Endothelial cell of umbilical vein (primary cell): Measurements from ENCODE around the gene RIMBP2. TPM values are rescaled to one million over a fixed set of nuclear protein-coding genes. Genes with fewer than 3 reads are reported as not detected.

Experiments used
- BruUV-seq: library from RNA; stranded (reverse); fragments of 400-500 nt; replicated peaks from 2 replicates; lab custom pipeline; 2021; lab: Mats Ljungman, UMichigan
- CTCF ChIA-PET: fragments of 300-600, 350-600 bp; sonication (Branson Sonifier 250); formaldehyde crosslinking; loops from one replicate; lab custom pipeline; 2021; ENCODE audit warnings: antibody characterized with exemption, inconsistent platforms; lab: Charles Lee
- POLR2A ChIA-PET: fragments of 300-600, 350-600 bp; sonication (Branson Sonifier 250); formaldehyde crosslinking; loops from one replicate; lab custom pipeline; 2021; ENCODE audit warnings: antibody characterized with exemption, inconsistent platforms; lab: Charles Lee
- DNase-seq: peaks from one replicate; pipeline ENCODE4 v3.0.0-alpha.2; 2011; ENCODE audit warnings: low read depth, low spot score
- FAIRE-seq: peaks from 2 replicates; lab custom pipeline; 2011; peaks lifted over from hg19 to GRCh38; lab: Jason Lieb, UNC
- H2AFZ ChIP-seq: 2 replicates; pipeline ENCODE4 v1.6.0; 2012; ENCODE audit warnings: low read depth, low read length, control low read depth, inconsistent platforms
- H3K27ac ChIP-seq: 2 replicates; pipeline ENCODE4 v1.5.1; 2011; ENCODE audit warnings: low read depth, mild to moderate bottlenecking, control low read depth, low read length, moderate library complexity; ENCODE audit not compliant: insufficient read depth
- H3K27me3 ChIP-seq, 2 experiments: 2 replicates each; pipeline versions ENCODE4 v1.6.0 to v1.6.1; 2011; ENCODE audit warnings: low read length in 2 of 2, mixed read lengths in 1 of 2; ENCODE audit not compliant: control insufficient read depth in 2 of 2, insufficient read depth in 2 of 2
- H3K36me3 ChIP-seq, 2 experiments: 2 replicates in 1 of 2; 3 replicates in 1 of 2; pipeline ENCODE4 v1.5.1; 2011; ENCODE audit warnings: low read length in 2 of 2, mild to moderate bottlenecking in 1 of 2, moderate library complexity in 1 of 2; ENCODE audit not compliant: control insufficient read depth in 2 of 2, insufficient read depth in 2 of 2; ENCODE audit errors: extremely low read depth in 1 of 2
- H3K4me1 ChIP-seq: 3 replicates; pipeline ENCODE4 v1.5.1; 2011; ENCODE audit warnings: mild to moderate bottlenecking, low read length; ENCODE audit not compliant: control insufficient read depth, insufficient read depth; ENCODE audit errors: extremely low read depth
- H3K4me2 ChIP-seq: 2 replicates; pipeline ENCODE4 v1.6.1; 2011; ENCODE audit warnings: low read length, control low read depth, mixed read lengths; ENCODE audit not compliant: insufficient read depth
- H3K4me3 ChIP-seq, 3 experiments: fragments of 200-600 bp in 1 of 3; sonication (generic), shearing (Covaris generic) in 1 of 3; replicated peaks in 1 of 3; 2 replicates each; pipeline ENCODE4 v1.5.1; 2011 to 2016; ENCODE audit warnings: control low read depth in 3 of 3, low read length in 3 of 3, mild to moderate bottlenecking in 2 of 3, inconsistent platforms in 1 of 3, low read depth in 1 of 3, moderate library complexity in 1 of 3; ENCODE audit not compliant: insufficient read depth in 1 of 3
- H3K79me2 ChIP-seq: 2 replicates; pipeline ENCODE4 v1.6.0; 2012; ENCODE audit warnings: low read length, inconsistent platforms; ENCODE audit not compliant: control insufficient read depth, insufficient read depth
- H3K9ac ChIP-seq: replicated peaks from 2 replicates; pipeline ENCODE3; 2011; ENCODE audit warnings: low read length, control low read depth; ENCODE audit not compliant: insufficient read depth; ENCODE audit errors: extremely low read depth
- H3K9me1 ChIP-seq: replicated peaks from 3 replicates; pipeline ENCODE4 v1.6.0; 2011; ENCODE audit warnings: mild to moderate bottlenecking, low read length; ENCODE audit not compliant: control insufficient read depth, insufficient read depth; ENCODE audit errors: extremely low read depth
- H3K9me3 ChIP-seq: replicated peaks from 2 replicates; pipeline ENCODE4 v1.5.1; 2012; ENCODE audit warnings: low read length, inconsistent platforms; ENCODE audit not compliant: control insufficient read depth, insufficient read depth
- H4K20me1 ChIP-seq: replicated peaks from 2 replicates; pipeline ENCODE3; 2011; ENCODE audit warnings: mild to moderate bottlenecking, low read length; ENCODE audit not compliant: control insufficient read depth, insufficient read depth; ENCODE audit errors: extremely low read depth
- EZH2 ChIP-seq: IDR thresholded peaks from 2 replicates; pipeline ENCODE4 v1.6.1; 2012; ENCODE audit warnings: borderline replicate concordance, low read depth, mild to moderate bottlenecking, moderate library complexity, low read length, inconsistent platforms; ENCODE audit not compliant: severe bottlenecking
- FOS ChIP-seq: IDR thresholded peaks from 2 replicates; pipeline ENCODE4 v1.6.1; 2011; ENCODE audit warnings: mild to moderate bottlenecking, low read length, moderate library complexity, borderline replicate concordance; ENCODE audit not compliant: insufficient read depth
- GATA2 ChIP-seq: IDR thresholded peaks from 2 replicates; pipeline ENCODE4 v1.7.0; 2011; ENCODE audit warnings: low read depth, mild to moderate bottlenecking, moderate library complexity, mixed read lengths, low read length; ENCODE audit not compliant: insufficient read length, insufficient read depth
- JUN ChIP-seq: IDR thresholded peaks from 2 replicates; pipeline ENCODE4 v1.6.1; 2011; ENCODE audit warnings: borderline replicate concordance, low read depth; ENCODE audit not compliant: insufficient read length, insufficient read depth
- MYC ChIP-seq: IDR thresholded peaks from one replicate; pipeline ENCODE4 v1.6.1; 2011; ENCODE audit warnings: mild to moderate bottlenecking, low read depth, low read length
- POLR2A ChIP-seq: IDR thresholded peaks from 2 replicates; pipeline ENCODE4 v1.6.1; 2012; ENCODE audit warnings: low read depth, mild to moderate bottlenecking, control low read depth, low read length
- POLR2AphosphoS5 ChIP-seq: IDR thresholded peaks from 2 replicates; pipeline ENCODE4 v1.6.1; 2012; ENCODE audit warnings: low read depth, mild to moderate bottlenecking, control low read depth, low read length, moderate library complexity; ENCODE audit not compliant: insufficient read depth
- dilution Hi-C: fragments of 300-500 bp; cut with MboI; formaldehyde crosslinking; loops from one replicate; pipeline ENCODE4 v1.15.0; 2019; ENCODE audit warnings: low sequenced_read_pairs; ENCODE audit not compliant: extremely low pct_ligation_motif_present
- intact Hi-C: fragments of 100-400 bp; cut with micrococcal nuclease; formaldehyde crosslinking; loops from one replicate; pipeline ENCODE4 v1.10.0; 2022
- polyA plus RNA-seq, 4 experiments: library from polyadenylated mRNA; depleted of rRNA in 3 of 4; stranded (reverse) in 3 of 4; unstranded in 1 of 4; fragments of >200 nt; gene quantifications; 2 replicates each; pipeline versions ENCODE4 v1.2.1 to v1.2.3, GENCODE V29; 2011 to 2012; ENCODE audit warnings: missing spikeins in 1 of 4
- total RNA-seq: library from RNA; stranded (reverse); gene quantifications from 2 replicates; pipeline ENCODE4 v1.2.3, GENCODE V29; 2021
- TF ChIP-seq, protein P1 (sequence below): IDR thresholded peaks from 2 replicates; pipeline ENCODE4 v1.6.1; 2011; ENCODE audit not compliant: insufficient read depth, insufficient read length
- TF ChIP-seq, protein P2 (sequence below), 2 donors: IDR thresholded peaks; 1 replicate in 1 of 2; 2 replicates in 1 of 2; pipeline ENCODE4 v1.5.1; 2011; ENCODE audit warnings: low read length in 2 of 2, mild to moderate bottlenecking in 2 of 2, moderate library complexity in 2 of 2, control low read depth in 1 of 2, inconsistent platforms in 1 of 2, low read depth in 1 of 2; ENCODE audit not compliant: insufficient read depth in 1 of 2; ENCODE audit errors: extremely low read depth in 1 of 2

The RIMBP2 gene
- total and polyA plus RNA-seq, 2 donors (not counting 3 experiments of a cell fraction or from before 2014, with no cell fraction given) = 0.04 TPM; not detected in 1

GRCh38 chr12:130468700-130469245, 247.3 kb downstream of the RIMBP2 start:
- dilution Hi-C loops = no loop called here

More at GRCh38 chr12:130468700-130469245, 247.3 kb downstream of the RIMBP2 start:
- Histone ChIP-seq H3K27me3 (no peaks in the 10 kb centered on the region), H3K36me3 (no peaks in the 10 kb centered on the region), H3K9ac (no peak overlapping the region), H3K4me2 (no peak overlapping the region), H3K9me3 (peaks cover 6% of the 10 kb centered on the region), H3K4me3 (no peak overlapping the region), H3K79me2 (no peaks in the 10 kb centered on the region), H3K27ac (no peak overlapping the region), H3K4me1 (no peaks in the 10 kb centered on the region), H4K20me1 (no peaks in the 10 kb centered on the region), H3K9me1 (no peaks in the 10 kb centered on the region), H2AFZ (no peak overlapping the region)
- intact Hi-C loops = no loop called here
- FAIRE-seq = no peak
- TF ChIP-seq MYC = no peak
- TF ChIP-seq, protein P1, sequence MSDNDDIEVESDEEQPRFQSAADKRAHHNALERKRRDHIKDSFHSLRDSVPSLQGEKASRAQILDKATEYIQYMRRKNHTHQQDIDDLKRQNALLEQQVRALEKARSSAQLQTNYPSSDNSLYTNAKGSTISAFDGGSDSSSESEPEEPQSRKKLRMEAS = no peak
- no peak for TF ChIP-seq GATA2
- TF ChIP-seq JUN = no peak
- no peak for TF ChIP-seq POLR2A
- no peak for TF ChIP-seq POLR2AphosphoS5
- no peak for TF ChIP-seq EZH2
- TF ChIP-seq FOS = no peak
- TF ChIP-seq, protein P2, sequence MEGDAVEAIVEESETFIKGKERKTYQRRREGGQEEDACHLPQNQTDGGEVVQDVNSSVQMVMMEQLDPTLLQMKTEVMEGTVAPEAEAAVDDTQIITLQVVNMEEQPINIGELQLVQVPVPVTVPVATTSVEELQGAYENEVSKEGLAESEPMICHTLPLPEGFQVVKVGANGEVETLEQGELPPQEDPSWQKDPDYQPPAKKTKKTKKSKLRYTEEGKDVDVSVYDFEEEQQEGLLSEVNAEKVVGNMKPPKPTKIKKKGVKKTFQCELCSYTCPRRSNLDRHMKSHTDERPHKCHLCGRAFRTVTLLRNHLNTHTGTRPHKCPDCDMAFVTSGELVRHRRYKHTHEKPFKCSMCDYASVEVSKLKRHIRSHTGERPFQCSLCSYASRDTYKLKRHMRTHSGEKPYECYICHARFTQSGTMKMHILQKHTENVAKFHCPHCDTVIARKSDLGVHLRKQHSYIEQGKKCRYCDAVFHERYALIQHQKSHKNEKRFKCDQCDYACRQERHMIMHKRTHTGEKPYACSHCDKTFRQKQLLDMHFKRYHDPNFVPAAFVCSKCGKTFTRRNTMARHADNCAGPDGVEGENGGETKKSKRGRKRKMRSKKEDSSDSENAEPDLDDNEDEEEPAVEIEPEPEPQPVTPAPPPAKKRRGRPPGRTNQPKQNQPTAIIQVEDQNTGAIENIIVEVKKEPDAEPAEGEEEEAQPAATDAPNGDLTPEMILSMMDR (IDR thresholded peaks at IDR 0.05; ENCODE audit: extremely low read depth in 1 of 2, insufficient read depth in 1 of 2, low read depth in 1 of 2, low read length in 2 of 2) = no peak
- BruUV-seq = no TSS peak
- ChIA-PET CTCF (no interaction called here), POLR2A (no interaction called here)
- DNase-seq = no peak
